DOHH2 (cell line): ENCODE measurements around the gene NLGN4X.

ENCODE experiments used
- H3F3A ChIP-seq: fragments of 200-600 bp; sonication (generic), shearing (Covaris generic); 2 replicates; pipeline ENCODE4 v1.6.0; 2016; ENCODE audit warnings: antibody characterized with exemption, mild to moderate bottlenecking; ENCODE audit not compliant: control insufficient read depth, insufficient read depth
- H3K27ac ChIP-seq: fragments of 200-600 bp; sonication (generic); 2 replicates; pipeline ENCODE4 v1.5.1; 2014; ENCODE audit warnings: low read depth, mild to moderate bottlenecking, low read length, moderate library complexity
- H3K27me3 ChIP-seq: fragments of 200-600 bp; sonication (generic); 2 replicates; pipeline ENCODE4 v1.6.1; 2014; ENCODE audit warnings: mild to moderate bottlenecking, low read length, mixed read lengths; ENCODE audit not compliant: control insufficient read depth
- H3K36me3 ChIP-seq: fragments of 200-600 bp; sonication (generic); 2 replicates; pipeline ENCODE4 v1.6.1; 2014; ENCODE audit warnings: mild to moderate bottlenecking, low read length, moderate library complexity, mixed read lengths; ENCODE audit not compliant: control insufficient read depth
- H3K4me1 ChIP-seq: fragments of 200-600 bp; sonication (generic); 2 replicates; pipeline ENCODE4 v1.6.1; 2014; ENCODE audit warnings: mild to moderate bottlenecking, low read length, mixed read lengths; ENCODE audit not compliant: control insufficient read depth
- H3K4me2 ChIP-seq: fragments of 200-600 bp; sonication (generic); 2 replicates; pipeline ENCODE4 v1.6.0; 2014; ENCODE audit warnings: mild to moderate bottlenecking, low read length, moderate library complexity
- H3K4me3 ChIP-seq: fragments of 200-600 bp; sonication (generic); 2 replicates; pipeline ENCODE4 v1.5.1; 2014; ENCODE audit warnings: mild to moderate bottlenecking, low read length, mixed read lengths
- H3K79me2 ChIP-seq: fragments of 200-600 bp; sonication (generic); 2 replicates; pipeline ENCODE4 v1.6.1; 2014; ENCODE audit warnings: mild to moderate bottlenecking, low read length, mixed read lengths; ENCODE audit not compliant: control insufficient read depth
- H3K9me2 ChIP-seq: fragments of 200-600 bp; sonication (generic); replicated peaks from 2 replicates; pipeline ENCODE4 v1.6.1; 2014; ENCODE audit warnings: mild to moderate bottlenecking, low read length, mixed read lengths; ENCODE audit not compliant: control insufficient read depth
- H3K9me3 ChIP-seq: fragments of 200-600 bp; sonication (generic); 2 replicates; pipeline ENCODE4 v1.6.1; 2014; ENCODE audit warnings: antibody characterized with exemption, low read length, mixed read lengths; ENCODE audit not compliant: control insufficient read depth, insufficient read depth
- H4K20me1 ChIP-seq: fragments of 200-600 bp; sonication (generic); 2 replicates; pipeline ENCODE4 v1.6.0; 2014; ENCODE audit warnings: low read depth, mild to moderate bottlenecking, antibody characterized with exemption, low read length, moderate library complexity; ENCODE audit not compliant: control insufficient read depth, insufficient read depth
- EZH2phosphoT487 ChIP-seq: fragments of 200-600 bp; sonication (generic); IDR thresholded peaks from 2 replicates; pipeline ENCODE4 v1.6.1; 2017; ENCODE audit warnings: borderline replicate concordance, mild to moderate bottlenecking, antibody characterized with exemption, low read length, moderate library complexity, mixed read lengths
- TF ChIP-seq, protein P1 (sequence below): fragments of 200-600 bp; sonication (generic); IDR thresholded peaks from one replicate; pipeline ENCODE4 v1.5.1; 2014; ENCODE audit warnings: antibody characterized with exemption, mild to moderate bottlenecking, low read depth, low read length; ENCODE audit not compliant: poor library complexity, severe bottlenecking

The NLGN4X gene

DNA sequence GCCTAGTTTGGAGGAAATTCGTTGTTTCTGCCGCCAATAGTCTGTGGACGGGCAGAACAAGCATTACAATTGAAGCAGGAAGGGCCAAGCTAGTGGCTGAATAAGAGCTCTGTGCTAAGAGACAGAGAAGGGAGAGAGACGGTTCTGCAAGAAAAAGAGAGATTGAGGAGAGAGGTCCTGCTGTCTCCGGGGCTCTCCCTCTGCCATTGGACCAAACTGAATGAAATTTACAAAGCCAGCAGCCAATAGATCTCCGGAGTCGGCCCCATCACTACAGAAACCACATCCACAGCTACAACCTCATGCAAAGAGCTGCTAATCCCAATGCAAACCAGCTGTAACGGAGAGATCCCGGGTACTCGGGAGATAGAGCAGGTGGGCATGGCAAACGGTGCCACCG is at the start of gene NLGN4X:
Gene NLGN4X, minus strand, starts transcription at position 148 of the 400 bp plus-strand sequence. CDS start 77,401 bp downstream, outside the sequence.
- H4K20me1 ChIP-seq, result no peaks in the 10 kb centered on the region
- no peaks in the 10 kb centered on the region for H3K9me2 ChIP-seq
- H3F3A ChIP-seq, result no peaks in the 10 kb centered on the region
- H3K4me1 ChIP-seq, result no peaks in the 10 kb centered on the region
- no peak for TF ChIP-seq EZH2phosphoT487
- TF ChIP-seq, protein P1, sequence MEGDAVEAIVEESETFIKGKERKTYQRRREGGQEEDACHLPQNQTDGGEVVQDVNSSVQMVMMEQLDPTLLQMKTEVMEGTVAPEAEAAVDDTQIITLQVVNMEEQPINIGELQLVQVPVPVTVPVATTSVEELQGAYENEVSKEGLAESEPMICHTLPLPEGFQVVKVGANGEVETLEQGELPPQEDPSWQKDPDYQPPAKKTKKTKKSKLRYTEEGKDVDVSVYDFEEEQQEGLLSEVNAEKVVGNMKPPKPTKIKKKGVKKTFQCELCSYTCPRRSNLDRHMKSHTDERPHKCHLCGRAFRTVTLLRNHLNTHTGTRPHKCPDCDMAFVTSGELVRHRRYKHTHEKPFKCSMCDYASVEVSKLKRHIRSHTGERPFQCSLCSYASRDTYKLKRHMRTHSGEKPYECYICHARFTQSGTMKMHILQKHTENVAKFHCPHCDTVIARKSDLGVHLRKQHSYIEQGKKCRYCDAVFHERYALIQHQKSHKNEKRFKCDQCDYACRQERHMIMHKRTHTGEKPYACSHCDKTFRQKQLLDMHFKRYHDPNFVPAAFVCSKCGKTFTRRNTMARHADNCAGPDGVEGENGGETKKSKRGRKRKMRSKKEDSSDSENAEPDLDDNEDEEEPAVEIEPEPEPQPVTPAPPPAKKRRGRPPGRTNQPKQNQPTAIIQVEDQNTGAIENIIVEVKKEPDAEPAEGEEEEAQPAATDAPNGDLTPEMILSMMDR, result no peak
- H3K4me3 ChIP-seq, result no peak within 1 kb of the TSS
- H3K79me2 ChIP-seq, result no peaks in the 10 kb centered on the region
- H3K27ac ChIP-seq, result no peak within 1 kb of the TSS
- no peaks in the 10 kb centered on the region for H3K36me3 ChIP-seq
- no peaks in the 10 kb centered on the region for H3K9me3 ChIP-seq
- 0 out of 2 replicates have a peak, but pooled peaks cover 3% of the 10 kb centered on the region for H3K27me3 ChIP-seq
- H3K4me2 ChIP-seq, result no peak within 1 kb of the TSS

DNA sequence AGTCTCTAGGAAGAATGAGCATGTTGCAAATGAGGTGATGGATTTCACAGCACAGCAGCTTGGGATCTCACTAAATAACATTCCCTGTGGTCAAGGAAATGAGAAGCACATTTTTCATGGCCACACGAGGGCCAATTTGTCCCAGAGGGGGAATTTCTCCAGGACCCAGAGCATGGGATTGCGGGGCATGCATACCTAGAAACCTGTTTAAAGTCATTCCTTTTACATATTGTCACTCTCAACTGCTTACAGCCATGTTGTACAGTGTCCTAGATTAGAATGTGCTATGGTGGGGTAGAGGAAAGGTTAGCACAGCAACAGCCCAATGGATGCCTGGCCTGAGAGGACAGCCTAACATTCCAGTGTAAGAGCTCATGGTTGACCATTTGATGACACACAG is 37.4 kb upstream of the NLGN4X start:
- no peak overlapping the region for H3K27ac ChIP-seq
- H3K4me1 ChIP-seq, result no peaks in the 10 kb centered on the region
- H4K20me1 ChIP-seq, result no peaks in the 10 kb centered on the region
- no peaks in the 10 kb centered on the region for H3K27me3 ChIP-seq
- H3K36me3 ChIP-seq, result no peaks in the 10 kb centered on the region
- H3K4me3 ChIP-seq, result no peak overlapping the region
- H3K9me2 ChIP-seq, result no peaks in the 10 kb centered on the region
- H3K79me2 ChIP-seq, result no peaks in the 10 kb centered on the region
- no peaks in the 10 kb centered on the region for H3F3A ChIP-seq
- no peak overlapping the region for H3K4me2 ChIP-seq
- H3K9me3 ChIP-seq, result no peaks in the 10 kb centered on the region
- no peak for TF ChIP-seq EZH2phosphoT487
- TF ChIP-seq, protein P1, result no peak

DNA sequence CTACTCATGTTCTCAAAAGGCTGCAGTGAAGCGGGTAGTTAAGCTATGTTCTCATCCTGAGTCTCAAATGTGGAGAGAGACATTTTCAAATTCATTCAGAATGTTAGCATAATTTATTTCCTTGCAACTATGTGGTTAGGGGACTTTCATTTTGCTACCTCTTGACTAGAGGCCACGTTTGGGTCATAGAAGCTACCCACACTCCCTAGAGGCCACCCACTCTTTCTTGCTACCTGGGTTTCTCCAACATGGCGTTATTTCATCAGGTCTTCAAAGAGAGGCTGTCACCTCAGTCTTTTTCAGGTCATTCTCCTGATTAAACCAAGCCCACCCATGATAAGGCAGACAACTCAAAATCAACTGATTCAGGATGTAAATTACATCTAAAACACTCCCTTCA is 34.3 kb upstream of the NLGN4X start:
- Histone ChIP-seq H3K36me3 (no peaks in the 10 kb centered on the region), H3K9me2 (no peaks in the 10 kb centered on the region), H3K4me3 (no peak overlapping the region), H3K79me2 (no peaks in the 10 kb centered on the region), H3F3A (no peaks in the 10 kb centered on the region), H4K20me1 (no peaks in the 10 kb centered on the region), H3K27me3 (no peaks in the 10 kb centered on the region), H3K4me1 (no peaks in the 10 kb centered on the region), H3K9me3 (no peaks in the 10 kb centered on the region), H3K27ac (no peak overlapping the region), H3K4me2 (no peak overlapping the region)
- TF ChIP-seq, protein P1, result no peak
- no peak for TF ChIP-seq EZH2phosphoT487

DNA sequence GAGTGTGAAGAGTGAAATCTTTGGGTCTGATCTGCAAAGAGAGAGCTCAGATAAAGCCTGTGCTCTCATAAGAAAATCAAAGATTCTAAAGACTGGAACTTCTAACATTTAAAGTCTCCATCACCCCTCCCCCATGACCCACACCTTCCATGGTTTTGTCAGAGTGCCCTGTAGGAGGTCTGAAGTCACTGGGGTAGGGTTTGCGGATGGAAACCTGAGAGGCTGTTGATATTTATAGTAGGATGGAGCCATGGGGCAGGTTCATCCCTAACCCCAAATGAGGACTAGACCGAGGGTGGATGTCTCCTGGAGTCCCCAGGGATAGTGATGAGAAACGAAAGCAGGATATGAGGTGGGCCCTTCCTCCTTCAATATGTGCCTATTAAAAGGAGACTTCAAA is 28.4 kb upstream of the NLGN4X start:
- no peak overlapping the region for H3K4me3 ChIP-seq
- H3K27ac ChIP-seq, result no peak overlapping the region
- no peaks in the 10 kb centered on the region for H3K79me2 ChIP-seq
- no peaks in the 10 kb centered on the region for H3F3A ChIP-seq
- H3K9me3 ChIP-seq, result no peaks in the 10 kb centered on the region
- H3K4me2 ChIP-seq, result no peak overlapping the region
- no peaks in the 10 kb centered on the region for H3K9me2 ChIP-seq
- no peaks in the 10 kb centered on the region for H3K4me1 ChIP-seq
- H4K20me1 ChIP-seq, result no peaks in the 10 kb centered on the region
- no peaks in the 10 kb centered on the region for H3K36me3 ChIP-seq
- H3K27me3 ChIP-seq, result no peaks in the 10 kb centered on the region
- TF ChIP-seq EZH2phosphoT487, result no peak
- TF ChIP-seq, protein P1, result no peak
